GM12801 (cell line): ENCODE results near the gene CCDC122.

Source experiments
- TF ChIP-seq, protein P1 (sequence below): IDR thresholded peaks from one replicate; pipeline ENCODE4 v1.5.1; 2011; ENCODE audit warnings: control low read depth; ENCODE audit not compliant: insufficient read length; ENCODE audit errors: extremely low read depth

Gene CCDC122

DNA sequence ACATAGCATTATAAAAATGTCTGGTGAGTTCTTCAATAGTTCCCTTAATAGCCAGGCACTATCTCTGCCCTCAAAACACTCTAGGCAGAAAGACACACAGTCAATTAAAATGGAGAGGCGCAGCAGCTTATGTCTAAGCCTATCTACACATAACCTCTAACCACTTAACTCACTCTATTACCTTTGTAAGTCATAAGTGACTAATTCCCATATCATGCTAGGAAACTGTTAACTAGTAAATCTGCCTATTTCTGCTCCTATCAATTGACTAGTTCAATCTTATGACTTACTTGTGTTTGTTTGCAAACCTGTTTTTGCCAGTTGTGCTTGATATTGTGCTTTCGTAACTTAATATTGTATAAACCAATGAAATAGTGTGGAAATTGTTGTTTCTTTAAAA lies 3.2 kb downstream of the CCDC122 start:
- TF ChIP-seq, protein P1, sequence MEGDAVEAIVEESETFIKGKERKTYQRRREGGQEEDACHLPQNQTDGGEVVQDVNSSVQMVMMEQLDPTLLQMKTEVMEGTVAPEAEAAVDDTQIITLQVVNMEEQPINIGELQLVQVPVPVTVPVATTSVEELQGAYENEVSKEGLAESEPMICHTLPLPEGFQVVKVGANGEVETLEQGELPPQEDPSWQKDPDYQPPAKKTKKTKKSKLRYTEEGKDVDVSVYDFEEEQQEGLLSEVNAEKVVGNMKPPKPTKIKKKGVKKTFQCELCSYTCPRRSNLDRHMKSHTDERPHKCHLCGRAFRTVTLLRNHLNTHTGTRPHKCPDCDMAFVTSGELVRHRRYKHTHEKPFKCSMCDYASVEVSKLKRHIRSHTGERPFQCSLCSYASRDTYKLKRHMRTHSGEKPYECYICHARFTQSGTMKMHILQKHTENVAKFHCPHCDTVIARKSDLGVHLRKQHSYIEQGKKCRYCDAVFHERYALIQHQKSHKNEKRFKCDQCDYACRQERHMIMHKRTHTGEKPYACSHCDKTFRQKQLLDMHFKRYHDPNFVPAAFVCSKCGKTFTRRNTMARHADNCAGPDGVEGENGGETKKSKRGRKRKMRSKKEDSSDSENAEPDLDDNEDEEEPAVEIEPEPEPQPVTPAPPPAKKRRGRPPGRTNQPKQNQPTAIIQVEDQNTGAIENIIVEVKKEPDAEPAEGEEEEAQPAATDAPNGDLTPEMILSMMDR = no peak

DNA sequence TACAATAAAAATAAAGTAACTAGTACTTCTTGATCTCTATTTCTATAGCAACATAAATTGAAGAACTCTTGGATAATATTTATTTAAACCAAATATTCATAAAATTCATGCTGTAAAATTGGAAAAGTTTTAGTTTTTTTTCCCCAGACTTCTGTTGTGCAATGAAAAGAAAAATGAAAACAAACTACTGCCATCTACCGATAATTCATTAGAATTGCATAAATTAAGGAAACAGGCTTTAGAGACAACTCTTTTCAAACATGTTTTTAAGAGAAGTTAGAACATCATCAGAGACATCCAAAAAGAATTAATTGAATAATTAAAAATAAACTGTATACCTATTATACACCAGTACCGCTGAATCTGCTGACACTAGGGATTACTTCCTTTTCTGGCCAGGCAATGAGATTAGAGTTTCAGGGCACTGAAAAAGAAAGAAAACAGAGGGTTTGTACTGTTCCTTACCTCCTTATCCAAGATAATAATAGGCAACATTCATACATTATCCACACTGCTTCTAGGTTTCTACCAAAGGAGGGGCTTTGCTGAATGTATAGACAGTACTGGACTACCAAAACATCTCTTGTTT lies 4.9 kb downstream of the CCDC122 start:
- TF ChIP-seq, protein P1 = no peak

DNA sequence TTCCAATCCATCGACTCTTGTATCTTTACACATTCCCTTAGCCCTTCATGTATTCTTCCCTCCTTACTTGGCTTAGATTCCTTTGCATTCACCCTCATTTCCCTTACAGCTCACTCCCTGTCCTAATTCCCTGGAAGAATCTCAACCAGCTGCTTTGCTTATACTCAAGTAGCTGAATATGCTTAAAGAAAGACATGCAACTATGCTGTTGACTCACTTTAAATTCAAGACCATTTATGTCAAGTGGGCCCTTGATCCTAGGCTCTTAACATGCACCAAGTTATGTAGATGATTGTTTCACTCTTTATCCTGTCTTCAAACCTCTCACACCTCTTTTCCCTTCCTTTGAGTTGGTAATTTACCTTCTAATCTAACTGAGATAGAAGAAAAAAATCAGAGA lies 7.4 kb downstream of the CCDC122 start:
- TF ChIP-seq, protein P1 = no peak

DNA sequence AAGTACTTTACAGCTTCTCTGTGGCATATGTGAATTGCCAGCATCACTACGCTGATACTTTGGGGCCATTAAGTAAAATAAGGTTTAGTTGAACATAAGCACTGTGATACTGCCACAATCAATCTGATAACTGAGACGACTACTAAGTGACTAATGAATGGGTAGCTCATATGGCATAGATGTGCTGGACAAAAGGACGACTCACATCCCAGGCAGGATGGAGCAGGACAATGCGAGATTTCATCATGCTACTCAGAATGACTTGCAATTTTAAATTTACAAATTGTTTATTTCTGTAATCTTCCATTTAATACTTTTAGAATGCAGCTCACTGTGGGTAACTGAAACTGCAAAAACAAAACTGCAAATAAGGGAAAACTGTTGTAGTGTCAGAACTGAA lies 13.6 kb downstream of the CCDC122 start:
- TF ChIP-seq, protein P1 = no peak

DNA sequence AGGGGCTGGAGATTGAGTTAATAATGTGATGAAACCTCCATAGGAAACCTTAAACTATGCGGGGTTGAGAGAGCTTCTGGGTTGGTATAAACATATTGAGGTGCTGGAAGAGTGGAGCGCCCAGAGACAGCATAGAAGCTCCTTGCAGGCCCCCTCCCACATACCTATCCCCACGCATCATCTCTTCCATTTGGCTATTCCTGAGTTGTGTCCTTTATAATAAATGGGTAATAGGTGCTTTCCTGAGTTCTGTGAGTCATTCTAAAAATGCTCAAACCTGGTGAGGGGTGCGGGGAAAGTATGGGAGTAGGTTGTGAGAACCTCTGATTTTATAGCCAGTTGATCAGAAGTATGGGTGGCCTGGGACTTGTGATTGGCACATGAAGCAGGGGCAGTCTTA lies 14.6 kb downstream of the CCDC122 start:
- TF ChIP-seq, protein P1 = no peak

DNA sequence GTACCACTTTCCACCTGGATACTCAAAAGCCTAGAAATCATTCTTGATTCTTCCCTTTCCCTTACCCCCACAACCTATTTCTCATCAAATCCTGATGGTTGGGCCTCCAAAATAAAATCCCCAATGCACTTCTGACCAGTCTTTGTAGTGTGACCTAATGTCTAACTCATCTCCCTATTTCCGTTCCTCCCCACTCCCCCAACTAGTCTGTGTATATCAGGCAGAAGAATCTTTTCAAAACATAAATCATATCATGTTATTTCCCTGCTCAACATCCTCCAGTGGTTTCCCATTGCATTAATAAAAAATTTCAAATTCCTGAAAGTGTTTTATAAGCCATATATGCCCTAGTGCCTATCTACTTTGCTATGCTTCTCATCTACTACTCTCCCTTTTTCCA lies 17.7 kb downstream of the CCDC122 start:
- TF ChIP-seq, protein P1 = no peak

DNA sequence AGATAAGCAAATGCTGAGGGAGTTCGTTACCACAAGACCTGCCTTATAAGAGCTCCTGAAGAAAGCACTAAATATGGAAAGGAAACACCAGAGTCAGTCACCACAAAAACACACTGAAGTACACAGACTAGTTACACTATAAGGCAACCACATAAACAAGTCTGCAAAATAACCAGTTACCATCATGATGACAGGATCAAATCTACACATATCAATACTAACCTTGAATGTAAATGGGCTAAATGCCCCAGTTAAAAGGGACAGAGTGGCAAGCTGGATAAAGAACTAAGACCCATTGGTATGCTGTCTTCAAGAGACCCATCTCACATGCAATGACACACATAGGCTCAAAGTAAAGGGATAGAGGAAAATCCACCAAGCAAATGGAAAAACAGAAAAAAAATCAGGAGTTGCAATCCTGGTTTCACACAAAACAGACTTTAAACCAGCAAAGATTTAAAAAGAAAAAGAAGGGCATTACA lies 26.6 kb downstream of the CCDC122 start:
- TF ChIP-seq, protein P1 = no peak
